Measurements from ENCODE around the gene VPS13D.

GRCh38 chr1:12383786-12384185, 154.0 kb downstream of the VPS13D start:
- TF ChIP-seq CTCF (conservative IDR thresholded peaks at IDR 0.05; ENCODE audit: low read depth in 2 of 2) (no peak), NANOG (IDR thresholded peaks at IDR 0.05; ENCODE audit: borderline replicate concordance) (no peak), EZH2phosphoT487 (IDR thresholded peaks at IDR 0.05; ENCODE audit: unreplicated experiment) (no peak), POLR2AphosphoS5 (IDR thresholded peaks at IDR 0.05; ENCODE audit: low read depth) (no peak), EZH2 (IDR thresholded peaks at IDR 0.05; ENCODE audit: low read depth, unreplicated experiment) (no peak), ZNF114 (CRISPR knock-in tag; IDR thresholded peaks at IDR 0.05) (no peak), ZNF331 (CRISPR knock-in tag; IDR thresholded peaks at IDR 0.05; ENCODE audit: low read depth) (no peak)
- TF ChIP-seq, protein P1, sequence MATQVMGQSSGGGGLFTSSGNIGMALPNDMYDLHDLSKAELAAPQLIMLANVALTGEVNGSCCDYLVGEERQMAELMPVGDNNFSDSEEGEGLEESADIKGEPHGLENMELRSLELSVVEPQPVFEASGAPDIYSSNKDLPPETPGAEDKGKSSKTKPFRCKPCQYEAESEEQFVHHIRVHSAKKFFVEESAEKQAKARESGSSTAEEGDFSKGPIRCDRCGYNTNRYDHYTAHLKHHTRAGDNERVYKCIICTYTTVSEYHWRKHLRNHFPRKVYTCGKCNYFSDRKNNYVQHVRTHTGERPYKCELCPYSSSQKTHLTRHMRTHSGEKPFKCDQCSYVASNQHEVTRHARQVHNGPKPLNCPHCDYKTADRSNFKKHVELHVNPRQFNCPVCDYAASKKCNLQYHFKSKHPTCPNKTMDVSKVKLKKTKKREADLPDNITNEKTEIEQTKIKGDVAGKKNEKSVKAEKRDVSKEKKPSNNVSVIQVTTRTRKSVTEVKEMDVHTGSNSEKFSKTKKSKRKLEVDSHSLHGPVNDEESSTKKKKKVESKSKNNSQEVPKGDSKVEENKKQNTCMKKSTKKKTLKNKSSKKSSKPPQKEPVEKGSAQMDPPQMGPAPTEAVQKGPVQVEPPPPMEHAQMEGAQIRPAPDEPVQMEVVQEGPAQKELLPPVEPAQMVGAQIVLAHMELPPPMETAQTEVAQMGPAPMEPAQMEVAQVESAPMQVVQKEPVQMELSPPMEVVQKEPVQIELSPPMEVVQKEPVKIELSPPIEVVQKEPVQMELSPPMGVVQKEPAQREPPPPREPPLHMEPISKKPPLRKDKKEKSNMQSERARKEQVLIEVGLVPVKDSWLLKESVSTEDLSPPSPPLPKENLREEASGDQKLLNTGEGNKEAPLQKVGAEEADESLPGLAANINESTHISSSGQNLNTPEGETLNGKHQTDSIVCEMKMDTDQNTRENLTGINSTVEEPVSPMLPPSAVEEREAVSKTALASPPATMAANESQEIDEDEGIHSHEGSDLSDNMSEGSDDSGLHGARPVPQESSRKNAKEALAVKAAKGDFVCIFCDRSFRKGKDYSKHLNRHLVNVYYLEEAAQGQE (IDR thresholded peaks at IDR 0.05; ENCODE audit: unreplicated experiment), result no peak

All from GM23338 (cell line).